Spinal cord (tissue), 10 donors: ENCODE results near the gene OR51E1. TPM values are rescaled to one million over a fixed set of nuclear protein-coding genes. Genes with fewer than 3 reads are reported as not detected.

Experiments
- DNase-seq, 6 donors: peaks; one replicate each; pipeline versions ENCODE4 v3.0.0 to v3.0.0-alpha.2; 2013 to 2015; ENCODE audit warnings: low spot score in 6 of 6, low read depth in 4 of 6
- H3K27ac ChIP-seq: one replicate; pipeline ENCODE4 v1.5.1; 2013; ENCODE audit warnings: low read depth, low read length, control low read depth
- H3K27me3 ChIP-seq: one replicate; pipeline ENCODE4 v1.6.1; 2013; ENCODE audit warnings: low read length; ENCODE audit not compliant: control insufficient read depth, insufficient read depth
- H3K36me3 ChIP-seq: one replicate; pipeline ENCODE4 v1.6.1; 2013; ENCODE audit warnings: low read length; ENCODE audit not compliant: control insufficient read depth, insufficient read depth
- H3K4me1 ChIP-seq: one replicate; pipeline ENCODE4 v1.6.1; 2013; ENCODE audit warnings: low read length; ENCODE audit not compliant: control insufficient read depth, insufficient read depth
- H3K4me3 ChIP-seq: one replicate; pipeline ENCODE4 v1.5.1; 2013; ENCODE audit warnings: low read depth, low read length, control low read depth
- H3K9me3 ChIP-seq: one replicate; pipeline ENCODE4 v1.6.1; 2013; ENCODE audit warnings: low read length; ENCODE audit not compliant: control insufficient read depth, insufficient read depth
- WGBS: methylation state at CpG from one replicate; pipeline ENCODE4 v1.1.5; 2013; ENCODE audit warnings: missing lambda C conversion rate; ENCODE audit not compliant: insufficient coverage; 5-methylcytosine and 5-hydroxymethylcytosine counted together
- polyA plus RNA-seq, 2 donors: library from polyadenylated mRNA; unstranded; fragments of 120-200 nt; gene quantifications; one replicate each; pipeline ENCODE4 v1.2.1, GENCODE V29; 2013; ENCODE audit not compliant: insufficient read length in 2 of 2
- total RNA-seq, 2 donors: library from RNA; depleted of rRNA in 1 of 2; stranded (reverse); fragments of 120-200 nt in 1 of 2; fragments of >200 nt in 1 of 2; gene quantifications; one replicate each; pipeline versions ENCODE4 v1.2.3 to v1.2.4, GENCODE V29; 2013 to 2014
- donor health status: healthy.

OR51E1 gene
- total and polyA plus RNA-seq, 4 donors: 0.11 to 1.8 (median 0.34) TPM

- no peak for DNase-seq
- Histone ChIP-seq H3K27ac (no peak overlapping the region), H3K27me3 (no peaks in the 10 kb centered on the region), H3K4me1 (no peaks in the 10 kb centered on the region), H3K36me3 (no peaks in the 10 kb centered on the region), H3K9me3 (no peaks in the 10 kb centered on the region), H3K4me3 (no peak overlapping the region)
- WGBS: 75% methylated on average over 4 of the region's 4 CpGs
These were observed 451 bp downstream of the OR51E1 start for GRCh38 chr11:4644233-4644632.

DNA sequence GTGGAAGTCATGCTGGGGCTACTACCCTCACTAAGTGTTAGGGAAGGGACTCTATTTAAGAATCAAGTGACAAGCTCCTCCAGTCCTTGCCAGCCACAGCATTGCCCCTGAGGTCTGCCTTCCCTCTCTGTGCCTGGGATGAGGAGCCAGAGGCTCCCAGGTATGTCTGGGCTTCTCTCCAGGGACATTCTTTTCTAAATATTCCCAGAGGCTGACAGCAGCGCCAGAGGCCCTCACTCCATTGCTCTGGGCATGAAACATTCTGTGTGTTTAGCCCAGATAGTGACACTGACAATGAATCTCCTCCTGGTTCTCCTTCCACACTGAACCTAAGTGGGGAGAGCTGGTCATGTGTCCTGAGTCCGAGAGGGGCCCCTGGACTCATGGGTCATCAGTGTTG, 2.2 kb downstream of the OR51E1 start:
- H3K4me1 ChIP-seq: no peaks in the 10 kb centered on the region
- no peaks in the 10 kb centered on the region for H3K36me3 ChIP-seq
- H3K4me3 ChIP-seq: no peak overlapping the region
- no peak for DNase-seq
- H3K9me3 ChIP-seq: no peaks in the 10 kb centered on the region
- no CpG with 5 or more reads among the region's 2 CpGs for WGBS
- no peak overlapping the region for H3K27ac ChIP-seq
- no peaks in the 10 kb centered on the region for H3K27me3 ChIP-seq

DNA sequence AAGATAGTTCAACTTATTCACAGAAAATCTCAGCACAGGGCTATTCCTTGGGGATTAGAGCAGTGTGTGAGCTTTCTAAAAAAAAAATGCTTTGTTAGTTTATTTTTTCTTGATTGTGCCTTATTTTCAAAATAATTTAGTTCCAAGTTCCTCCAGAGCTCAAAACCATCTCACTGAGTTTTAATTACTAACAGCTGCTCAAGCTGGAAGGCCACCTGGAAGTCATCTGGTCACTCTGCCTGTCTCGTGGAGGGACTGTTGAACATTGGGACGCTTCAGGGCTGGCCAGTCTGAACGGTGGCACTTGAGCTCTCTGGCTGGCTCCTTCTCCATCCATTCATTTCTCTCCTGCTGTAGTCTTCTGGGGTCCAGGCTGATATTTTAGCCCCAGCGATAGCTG, 4.0 kb downstream of the OR51E1 start:
- Histone ChIP-seq H3K4me3 (no peak overlapping the region), H3K27ac (no peak overlapping the region), H3K4me1 (no peaks in the 10 kb centered on the region), H3K9me3 (no peaks in the 10 kb centered on the region), H3K27me3 (no peaks in the 10 kb centered on the region), H3K36me3 (no peaks in the 10 kb centered on the region)
- peak in 1 of 6 donors; percentile 13 for DNase-seq
- WGBS: 69% methylated on average over 4 of the region's 4 CpGs

DNA sequence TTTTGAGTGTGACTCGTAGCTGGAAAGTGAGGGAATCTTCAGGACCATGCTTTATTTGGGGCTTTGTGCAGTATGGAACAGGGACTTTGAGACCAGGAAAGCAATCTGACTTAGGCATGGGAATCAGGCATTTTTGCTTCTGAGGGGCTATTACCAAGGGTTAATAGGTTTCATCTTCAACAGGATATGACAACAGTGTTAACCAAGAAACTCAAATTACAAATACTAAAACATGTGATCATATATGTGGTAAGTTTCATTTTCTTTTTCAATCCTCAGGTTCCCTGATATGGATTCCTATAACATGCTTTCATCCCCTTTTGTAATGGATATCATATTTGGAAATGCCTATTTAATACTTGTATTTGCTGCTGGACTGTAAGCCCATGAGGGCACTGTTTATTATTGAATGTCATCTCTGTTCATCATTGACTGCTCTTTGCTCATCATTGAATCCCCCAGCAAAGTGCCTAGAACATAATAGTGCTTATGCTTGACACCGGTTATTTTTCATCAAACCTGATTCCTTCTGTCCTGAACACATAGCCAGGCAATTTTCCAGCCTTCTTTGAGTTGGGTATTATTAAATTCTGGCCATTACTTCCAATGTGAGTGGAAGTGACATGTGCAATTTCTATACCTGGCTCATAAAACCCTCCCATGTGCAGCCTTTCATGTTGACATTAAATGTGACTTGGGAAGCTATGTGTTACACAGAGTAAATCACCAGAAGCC, 11.0 kb downstream of the OR51E1 start:
- no peaks in the 10 kb centered on the region for H3K4me1 ChIP-seq
- DNase-seq: peak in 1 of 6 donors; percentile 54
- no peaks in the 10 kb centered on the region for H3K9me3 ChIP-seq
- H3K27ac ChIP-seq: no peak overlapping the region
- H3K27me3 ChIP-seq: no peaks in the 10 kb centered on the region
- H3K4me3 ChIP-seq: no peak overlapping the region
- H3K36me3 ChIP-seq: no peaks in the 10 kb centered on the region
- 93% methylated on average over 1 of the region's 2 CpGs for WGBS

- DNase-seq: peak in 1 of 6 donors; percentile 41
- H3K27me3 ChIP-seq: no peaks in the 10 kb centered on the region
- no CpG with 5 or more reads among the region's 5 CpGs for WGBS
- no peak overlapping the region for H3K27ac ChIP-seq
- H3K4me3 ChIP-seq: no peak overlapping the region
- no peaks in the 10 kb centered on the region for H3K4me1 ChIP-seq
- no peaks in the 10 kb centered on the region for H3K9me3 ChIP-seq
- H3K36me3 ChIP-seq: no peaks in the 10 kb centered on the region
These were observed 15.1 kb downstream of the OR51E1 start for GRCh38 chr11:4658629-4659445.

DNA sequence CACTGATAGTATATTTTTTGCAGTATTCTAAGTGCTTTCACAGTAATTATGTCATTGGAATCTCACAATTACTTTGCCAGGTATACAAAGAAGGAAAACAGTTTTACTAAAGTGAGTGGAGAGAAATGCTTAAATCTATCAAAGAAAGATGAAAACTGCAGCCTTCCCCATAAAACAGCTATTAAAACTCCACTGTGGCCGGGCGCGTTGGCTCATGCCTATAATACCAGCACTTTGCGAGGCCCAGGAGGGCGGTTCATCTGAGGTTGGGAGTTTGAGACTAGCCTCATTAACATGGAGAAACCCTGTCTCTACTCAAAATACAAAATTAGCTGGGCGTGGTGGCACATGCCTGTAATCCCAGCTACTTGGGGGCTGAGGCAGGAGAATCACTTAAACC, 19.1 kb downstream of the OR51E1 start:
- Histone ChIP-seq H3K4me3 (no peak overlapping the region), H3K4me1 (no peaks in the 10 kb centered on the region), H3K27ac (no peak overlapping the region), H3K9me3 (no peaks in the 10 kb centered on the region), H3K36me3 (no peaks in the 10 kb centered on the region), H3K27me3 (no peaks in the 10 kb centered on the region)
- WGBS: no CpG with 5 or more reads among the region's 6 CpGs
- DNase-seq: peak in 1 of 6 donors; percentile 63

- no peaks in the 10 kb centered on the region for H3K27me3 ChIP-seq
- no peak overlapping the region for H3K4me3 ChIP-seq
- H3K9me3 ChIP-seq: no peaks in the 10 kb centered on the region
- 80% methylated on average over 1 of the region's 3 CpGs for WGBS
- H3K4me1 ChIP-seq: no peaks in the 10 kb centered on the region
- H3K36me3 ChIP-seq: no peaks in the 10 kb centered on the region
- DNase-seq: no peak
- H3K27ac ChIP-seq: no peak overlapping the region
These were observed 20.4 kb downstream of the OR51E1 start for GRCh38 chr11:4664183-4664582.

DNA sequence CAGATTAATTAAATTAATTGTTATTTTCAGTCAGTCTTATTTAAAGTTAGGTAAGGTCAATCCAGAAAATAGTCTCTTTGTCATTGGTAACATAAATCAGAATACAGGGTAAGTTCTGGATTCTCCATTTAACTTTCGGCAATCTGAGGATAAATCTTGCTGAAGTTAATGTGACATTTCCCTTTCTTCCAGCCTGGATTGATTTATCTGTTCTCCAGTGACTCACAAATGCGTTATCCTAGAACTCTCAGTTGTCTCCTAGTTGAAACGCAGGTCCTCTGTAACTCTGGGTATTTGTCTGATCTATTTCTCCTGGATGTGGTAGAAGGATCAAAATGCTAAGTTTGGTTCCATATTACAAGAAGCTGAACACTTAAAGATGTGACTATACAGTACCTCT, 21.0 kb downstream of the OR51E1 start:
- H3K4me3 ChIP-seq: no peak overlapping the region
- H3K27ac ChIP-seq: no peak overlapping the region
- DNase-seq: no peak
- no CpG with 5 or more reads among the region's 3 CpGs for WGBS
- H3K27me3 ChIP-seq: no peaks in the 10 kb centered on the region
- H3K4me1 ChIP-seq: no peaks in the 10 kb centered on the region
- H3K9me3 ChIP-seq: no peaks in the 10 kb centered on the region
- no peaks in the 10 kb centered on the region for H3K36me3 ChIP-seq

DNA sequence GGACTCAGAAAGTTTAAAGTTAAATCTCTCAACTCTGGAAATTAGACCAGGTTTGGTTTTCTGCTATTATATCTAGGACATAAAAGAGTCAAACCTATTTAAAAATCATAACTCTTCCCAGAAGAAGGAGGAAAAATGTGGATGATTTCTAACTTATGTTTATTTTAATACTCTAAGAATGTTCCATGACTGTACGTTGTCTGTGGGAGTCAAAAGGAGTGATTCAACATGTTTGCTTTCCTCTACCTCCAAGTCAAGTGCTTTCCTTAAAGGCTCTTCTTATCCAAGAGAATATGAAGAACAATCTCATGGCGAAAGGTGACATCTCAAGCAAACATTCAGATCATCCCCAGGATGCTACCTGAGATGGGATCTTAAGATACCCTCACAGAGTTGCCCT, 21.6 kb downstream of the OR51E1 start:
- DNase-seq: no peak
- Histone ChIP-seq H3K4me3 (no peak overlapping the region), H3K9me3 (no peaks in the 10 kb centered on the region), H3K27ac (no peak overlapping the region), H3K4me1 (no peaks in the 10 kb centered on the region), H3K36me3 (no peaks in the 10 kb centered on the region), H3K27me3 (no peaks in the 10 kb centered on the region)
- 100% methylated on average over 1 of the region's 2 CpGs for WGBS

- no peaks in the 10 kb centered on the region for H3K9me3 ChIP-seq
- DNase-seq: peak in 2 of 6 donors; percentile 29 to 91
- no peaks in the 10 kb centered on the region for H3K36me3 ChIP-seq
- H3K27me3 ChIP-seq: no peaks in the 10 kb centered on the region
- H3K4me1 ChIP-seq: no peaks in the 10 kb centered on the region
- no peak overlapping the region for H3K4me3 ChIP-seq
- WGBS: 52% methylated on average over 2 of the region's 2 CpGs
- no peak overlapping the region for H3K27ac ChIP-seq
These were observed 28.0 kb downstream of the OR51E1 start for GRCh38 chr11:4671741-4672140.
